HepG2 (cell line): ENCODE measurements around the gene RGS19. TPM values are rescaled to one million over a fixed set of nuclear protein-coding genes. Genes with fewer than 3 reads are reported as not detected.
A peak's percentile ranks its signal among the peaks of the same experiment; 100 is the strongest.

Experiments
- ATF2 ChIP-seq: sonication (generic); formaldehyde crosslinking; IDR thresholded peaks from 2 replicates; pipeline ENCODE4 v1.4.0; 2020; ENCODE audit warnings: missing genetic modification reagents
- HNRNPH1 ChIP-seq: fragments of 200-400 bp; formaldehyde crosslinking; optimal IDR thresholded peaks from 2 replicates; pipeline ENCODE3; 2017; ENCODE audit warnings: mild to moderate bottlenecking, low read depth, low read length
- KLF16 ChIP-seq, 2 experiments: sonication (generic) in 1 of 2; formaldehyde crosslinking in 1 of 2; IDR thresholded peaks; 2 replicates each; pipeline versions ENCODE4 v1.6.1 to v1.8.0; 2016 to 2023; ENCODE audit warnings: missing genetic modification reagents in 2 of 2, missing compliant biosample characterization in 1 of 2
- MED8 ChIP-seq: sonication (generic); formaldehyde crosslinking; IDR thresholded peaks from 2 replicates; pipeline ENCODE4 v1.8.1; 2023; ENCODE audit warnings: mild to moderate bottlenecking, missing genetic modification reagents; ENCODE audit not compliant: insufficient replicate concordance
- MZF1 ChIP-seq: sonication (generic); formaldehyde crosslinking; IDR thresholded peaks from 2 replicates; pipeline ENCODE4 v1.8.1; 2023; ENCODE audit warnings: mild to moderate bottlenecking, missing genetic modification reagents, borderline replicate concordance
- NR2F2 ChIP-seq: IDR thresholded peaks from 2 replicates; pipeline ENCODE4 v1.6.1; 2012; ENCODE audit warnings: low read depth, inconsistent platforms, borderline replicate concordance
- PTBP1 ChIP-seq: fragments of 200-400 bp; formaldehyde crosslinking; IDR thresholded peaks from 2 replicates; pipeline ENCODE4 v1.6.1; 2018; ENCODE audit warnings: low read length, low read depth; ENCODE audit not compliant: poor library complexity, severe bottlenecking
- SRF ChIP-seq: IDR thresholded peaks from 2 replicates; pipeline ENCODE4 v1.6.1; 2011; ENCODE audit warnings: mild to moderate bottlenecking, low read depth, low read length, moderate library complexity
- TEF ChIP-seq: sonication (generic); formaldehyde crosslinking; IDR thresholded peaks from 2 replicates; pipeline ENCODE4 v1.5.0; 2020; ENCODE audit warnings: missing genetic modification reagents
- ZBTB40 ChIP-seq, 2 experiments: fragments of 450-650 bp in 1 of 2; sonication (generic) in 1 of 2; formaldehyde crosslinking in 1 of 2; IDR thresholded peaks; 2 replicates each; pipeline versions ENCODE4 v1.6.1 to v1.8.0; 2016 to 2022; ENCODE audit warnings: antibody characterized with exemption in 1 of 2, mild to moderate bottlenecking in 1 of 2, missing genetic modification reagents in 1 of 2
- ZKSCAN5 ChIP-seq: sonication (generic); formaldehyde crosslinking; IDR thresholded peaks from 2 replicates; pipeline ENCODE4 v1.5.1; 2020; ENCODE audit warnings: mild to moderate bottlenecking, missing genetic modification reagents
- ZNF18 ChIP-seq: sonication (generic); formaldehyde crosslinking; IDR thresholded peaks from 2 replicates; pipeline ENCODE4 v1.8.0; 2022; ENCODE audit warnings: mild to moderate bottlenecking, missing genetic modification reagents; ENCODE audit not compliant: insufficient replicate concordance
- ZNF333 ChIP-seq: sonication (generic); formaldehyde crosslinking; IDR thresholded peaks from 2 replicates; pipeline ENCODE4 v1.4.0; 2020; ENCODE audit warnings: mild to moderate bottlenecking, missing genetic modification reagents, borderline replicate concordance
- ZNF564 ChIP-seq: sonication (generic); formaldehyde crosslinking; IDR thresholded peaks from 2 replicates; pipeline ENCODE4 v1.8.1; 2023; ENCODE audit warnings: mild to moderate bottlenecking, missing genetic modification reagents
- ZNF616 ChIP-seq: sonication (generic); formaldehyde crosslinking; IDR thresholded peaks from 2 replicates; pipeline ENCODE4 v1.5.0; 2020; ENCODE audit warnings: low read depth, mild to moderate bottlenecking, missing genetic modification reagents
- polyA plus RNA-seq, 8 experiments: library from polyadenylated mRNA; depleted of rRNA in 3 of 8; stranded (reverse) in 7 of 8; unstranded in 1 of 8; fragments of >200 nt; fragmentation: Illumina TruSeq in 4 of 8; extraction: Trizol in 4 of 8; gene quantifications; 2 replicates each; pipeline versions ENCODE4 v1.2.1 to v1.2.3, GENCODE V29; 2011 to 2016; ENCODE audit warnings: low read depth in 4 of 8, missing spikeins in 1 of 8, mixed read lengths in 1 of 8; ENCODE audit not compliant: insufficient read depth in 1 of 8
- total RNA-seq, 5 experiments: library from RNA; depleted of rRNA; stranded (reverse); fragments of >200 nt; fragmentation: Illumina TruSeq; extraction: Trizol; gene quantifications; 2 replicates each; pipeline ENCODE4 v1.2.3, GENCODE V29; 2016; ENCODE audit warnings: low read depth in 1 of 5

RGS19 gene
- total and polyA plus RNA-seq, 2 of the 13 experiments (the other 11 are each of a cell fraction or from before 2014, with no cell fraction given) = 10.7 to 11.9 TPM

- TF ChIP-seq ZBTB40 (IDR thresholded peaks at IDR 0.05) = no peak
- peak; percentile 66; the same call in 1 of the 2 replicates for TF ChIP-seq ZBTB40 (CRISPR knock-in tag; IDR thresholded peaks at IDR 0.05)
- TF ChIP-seq ZNF333 = no peak
- TF ChIP-seq MZF1 (CRISPR knock-in tag) = no peak
- TF ChIP-seq ZNF616 (CRISPR knock-in tag) = 0 out of 2 replicates have a peak, but pooled peaks have one; percentile 42
- TF ChIP-seq PTBP1 = peak; percentile 82
- TF ChIP-seq SRF = no peak
- TF ChIP-seq ZKSCAN5 (CRISPR knock-in tag) = no peak
- TF ChIP-seq ZNF18 = peak; percentile 84
- TF ChIP-seq NR2F2 = no peak
- no peak for TF ChIP-seq HNRNPH1
- peak; percentile 83 to 90 for TF ChIP-seq KLF16 (CRISPR knock-in tag; IDR thresholded peaks at IDR 0.05)
- TF ChIP-seq ZNF564 = no peak
- peak; percentile 60 for TF ChIP-seq MED8 (CRISPR knock-in tag)
- no peak for TF ChIP-seq TEF (CRISPR knock-in tag)
- no peak for TF ChIP-seq ATF2
Measured at GRCh38 chr20:64035933-64036345, 43.4 kb downstream of the RGS19 start, which contains the start of gene C20orf204 (continued).
